GM18508 (cell line): ENCODE results near the gene CD8B2.
"Not testable (repeated sequence)": the region's sequence is repeated elsewhere in the genome, so short reads cannot be mapped to it uniquely, and the experiment has no call there.

Experiments
- ATAC-seq: cut with Tn5 transposase; IDR thresholded peaks from one replicate; pipeline ENCODE4 v1.9.1; 2021; ENCODE audit warnings: moderate number of reproducible peaks; ENCODE audit not compliant: insufficient read depth, unreplicated experiment

CD8B2 gene

DNA sequence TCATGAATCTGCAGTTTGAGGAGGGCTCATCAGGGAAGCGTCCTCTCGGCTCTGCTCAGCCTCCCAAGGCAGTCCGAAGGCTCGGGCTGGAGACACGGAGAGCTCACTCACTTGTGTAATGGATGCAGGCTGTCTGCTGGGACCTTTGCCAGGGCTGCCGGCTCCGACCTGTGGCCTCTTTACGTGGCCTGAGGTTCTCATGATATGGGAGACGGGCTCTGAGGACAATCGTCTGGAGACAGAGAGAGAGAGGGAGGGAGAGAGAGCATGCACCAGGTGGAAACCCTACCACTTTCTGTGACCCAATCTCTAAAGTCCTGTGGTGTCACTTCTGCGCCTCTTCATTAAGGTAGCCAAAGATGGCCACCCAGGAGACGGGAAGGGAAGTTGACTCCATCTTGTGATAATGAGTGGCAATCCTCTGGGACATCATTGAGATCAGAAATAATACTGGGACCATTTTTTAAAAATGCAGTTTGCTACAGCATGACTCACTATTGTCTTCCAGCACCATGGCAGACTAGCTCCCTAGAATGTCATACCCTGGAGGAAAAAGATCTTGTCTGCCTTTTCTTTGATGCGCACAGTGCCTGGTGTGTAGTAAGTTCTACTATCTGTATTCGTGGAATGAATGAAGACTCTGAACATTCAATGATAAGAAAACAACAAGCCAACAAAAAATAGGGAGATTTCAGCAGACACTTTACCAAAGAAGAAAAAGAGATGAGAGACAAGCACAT, 60.2 kb downstream of the CD8B2 start:
- no peak for ATAC-seq

DNA sequence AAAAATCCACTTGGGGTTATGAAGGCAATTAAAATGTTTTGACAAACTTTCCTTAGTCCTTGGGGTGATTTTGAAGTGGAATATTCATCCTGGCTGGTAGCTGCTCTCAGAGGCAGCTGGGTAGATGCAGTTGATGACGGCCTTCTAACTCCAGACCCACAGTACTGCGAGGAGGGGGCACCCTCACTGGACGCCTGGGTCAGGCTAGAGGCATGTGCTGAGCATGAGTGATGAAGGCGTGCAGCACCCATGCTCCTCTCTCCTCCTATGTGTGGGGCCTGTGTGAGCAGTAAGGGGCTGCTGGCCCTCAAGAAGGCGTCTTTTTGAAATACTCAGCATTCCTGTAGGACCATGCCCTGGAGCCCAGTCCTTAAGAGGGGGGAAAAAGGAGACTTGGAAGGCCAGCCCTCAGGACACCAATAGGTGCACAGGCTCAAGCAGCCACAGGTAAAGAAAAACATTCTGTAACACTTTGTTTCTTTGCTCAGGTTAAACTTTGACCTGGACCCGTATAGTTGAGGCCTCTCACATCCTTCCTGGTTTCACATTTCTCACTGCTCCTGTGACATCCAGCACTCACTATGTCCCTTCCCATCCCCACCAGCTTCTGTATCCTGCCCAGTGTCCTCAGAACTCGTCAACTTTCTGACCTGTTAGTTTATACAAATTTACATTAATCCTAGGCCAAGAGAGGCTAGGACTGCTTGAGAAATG, 64.4 kb downstream of the CD8B2 start:
- no peak for ATAC-seq

DNA sequence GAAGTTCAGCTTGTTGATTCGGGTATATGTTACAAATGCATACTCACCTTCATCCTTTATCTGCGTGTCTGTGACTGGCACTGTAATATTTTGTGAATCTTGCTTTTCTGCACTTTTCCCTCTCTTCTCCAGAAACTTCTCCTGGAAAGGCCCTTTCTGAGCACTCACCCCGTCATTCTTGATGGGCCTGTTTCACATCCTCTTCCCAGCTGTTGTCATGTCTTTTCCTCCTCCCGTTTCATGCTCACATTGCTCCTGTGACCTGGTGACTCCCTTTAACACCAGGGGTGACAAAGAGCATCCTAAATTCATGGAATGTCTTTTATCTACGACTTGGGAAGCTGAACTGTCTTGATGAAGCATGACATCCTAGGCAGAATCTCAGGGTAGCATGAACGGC, 65.8 kb downstream of the CD8B2 start:
- no peak for ATAC-seq

DNA sequence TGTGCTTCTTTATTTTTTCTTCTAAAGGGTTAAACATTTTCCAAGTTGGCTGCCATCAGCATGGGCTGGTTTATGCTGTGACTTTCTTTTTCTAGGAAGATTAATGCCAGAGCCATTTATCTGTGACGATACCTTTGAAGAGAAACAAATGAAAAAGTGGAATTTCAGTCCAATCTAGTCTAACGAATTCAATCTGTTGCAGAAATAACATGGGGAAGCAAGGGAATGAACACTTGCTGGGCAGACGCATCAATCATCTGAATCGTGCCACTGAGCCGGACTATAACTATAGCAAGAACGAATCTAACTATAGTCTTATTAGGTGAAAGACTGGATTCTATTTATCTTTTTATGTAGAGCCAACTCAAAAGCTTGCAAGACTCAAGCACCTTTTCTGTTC, 66.2 kb downstream of the CD8B2 start:
- ATAC-seq: no peak

DNA sequence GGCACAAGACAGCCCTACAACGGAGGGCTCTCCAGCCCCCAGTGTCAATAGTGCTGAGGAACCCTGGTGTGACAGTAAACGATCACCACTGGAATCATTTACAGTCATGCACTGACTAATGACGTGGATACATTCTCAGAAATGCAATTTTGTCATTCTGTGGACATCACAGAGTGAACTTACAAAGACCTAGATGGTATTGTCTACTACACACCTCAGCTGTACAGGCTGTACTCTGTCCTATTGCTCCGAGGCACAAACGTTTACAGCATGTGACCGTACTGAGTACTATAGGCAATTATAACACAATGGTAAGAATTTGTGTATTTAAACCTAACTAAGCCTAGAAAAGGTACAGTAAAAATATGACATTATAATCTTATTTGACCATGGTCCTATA, 67.2 kb downstream of the CD8B2 start:
- ATAC-seq: no peak

DNA sequence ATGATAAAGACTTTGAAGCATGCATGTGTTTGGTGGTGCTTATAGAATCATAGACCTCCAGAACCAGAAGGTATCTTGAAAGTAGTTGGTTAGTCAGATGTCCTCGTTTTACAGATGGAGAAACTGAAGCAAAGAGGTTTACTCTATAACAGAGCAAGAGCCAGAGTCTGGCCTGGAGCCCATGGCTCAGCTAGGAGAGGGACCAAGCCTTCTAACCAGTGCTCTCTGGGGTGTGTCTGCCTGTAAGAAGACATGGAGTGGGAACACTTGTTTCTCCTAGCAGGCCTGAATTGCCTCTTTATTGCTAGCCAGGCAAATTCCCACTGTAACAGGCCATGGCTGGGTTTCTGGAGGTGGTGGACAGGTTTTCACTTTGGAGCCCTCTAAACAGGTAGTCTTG, 67.9 kb downstream of the CD8B2 start:
- no peak for ATAC-seq

DNA sequence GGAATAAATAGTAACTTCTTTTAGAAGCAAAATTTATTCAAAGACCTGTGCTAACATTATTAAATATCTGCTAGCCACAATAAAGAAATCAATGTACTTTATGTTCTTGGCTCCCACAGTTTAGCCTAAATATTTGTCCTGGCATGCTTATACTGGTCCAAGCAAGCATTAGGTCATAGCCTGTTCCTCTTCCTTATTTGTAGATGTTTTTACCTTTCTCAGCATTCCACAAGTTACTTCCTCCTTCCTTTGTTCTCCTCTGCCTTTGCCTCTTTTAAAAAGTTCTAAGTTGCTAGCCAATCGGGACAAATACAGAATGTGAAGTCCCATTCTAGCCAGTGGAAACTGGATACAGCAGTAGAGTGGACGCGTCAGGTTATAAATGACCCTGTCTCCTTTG, 72.6 kb downstream of the CD8B2 start:
- ATAC-seq: not testable (repeated sequence)

DNA sequence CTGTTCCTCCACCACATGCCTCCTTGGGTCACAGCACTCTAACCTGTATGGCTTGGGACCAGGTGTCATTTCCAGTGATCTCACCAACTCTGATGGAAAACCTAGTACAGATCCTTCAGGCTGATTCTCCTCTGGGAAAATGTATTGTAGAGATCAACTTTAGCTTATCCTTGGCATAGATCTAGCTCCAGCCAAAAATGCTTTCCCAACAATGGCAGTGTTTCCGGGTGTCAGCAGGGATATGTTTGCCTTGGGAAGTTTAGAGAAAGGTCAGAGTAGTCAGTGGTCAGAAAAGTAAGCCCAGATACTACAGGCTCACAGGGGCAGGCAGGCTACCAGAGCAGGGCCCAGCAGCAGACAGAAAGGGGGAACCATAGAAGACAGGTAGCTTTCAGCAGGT, 73.6 kb downstream of the CD8B2 start:
- ATAC-seq: no peak

DNA sequence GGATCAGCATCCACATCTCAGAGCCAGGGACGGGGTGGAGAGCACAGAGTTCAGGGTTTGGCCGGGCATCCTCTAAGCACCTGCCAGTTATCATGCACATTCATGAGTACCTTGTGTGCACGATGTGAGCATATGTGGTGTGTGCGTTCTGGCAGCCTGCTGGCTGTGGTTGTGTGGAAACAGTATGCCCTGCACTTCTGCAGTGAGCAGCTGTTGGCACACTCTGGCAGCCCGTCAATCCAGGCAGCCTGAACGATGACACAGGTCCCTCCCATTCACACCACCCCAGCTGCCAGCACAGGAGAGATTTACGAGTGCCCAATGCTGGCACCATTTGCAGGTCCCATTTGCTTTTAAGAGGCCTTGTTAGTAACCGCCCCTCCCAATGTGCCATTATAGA, 74.2 kb downstream of the CD8B2 start:
- no peak for ATAC-seq

DNA sequence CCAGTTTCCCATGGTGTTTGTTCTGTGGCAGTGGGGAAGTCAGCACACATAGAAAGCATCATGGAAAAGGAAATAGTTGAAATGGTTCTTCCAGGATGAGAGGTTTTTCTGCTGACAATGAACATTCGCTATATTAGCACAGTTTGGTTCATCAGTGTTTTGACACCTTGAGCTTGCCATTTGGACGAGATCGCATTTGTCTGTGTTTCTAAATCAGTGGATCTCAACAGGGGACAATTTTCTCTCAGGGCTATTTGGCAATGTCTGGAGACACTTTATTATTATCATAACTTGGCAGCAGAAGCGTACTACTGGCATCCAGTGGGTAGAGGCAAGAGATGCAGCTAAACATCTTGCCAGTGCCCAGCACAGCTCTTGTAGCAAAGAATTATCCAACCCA, 74.6 kb downstream of the CD8B2 start:
- ATAC-seq: no peak

DNA sequence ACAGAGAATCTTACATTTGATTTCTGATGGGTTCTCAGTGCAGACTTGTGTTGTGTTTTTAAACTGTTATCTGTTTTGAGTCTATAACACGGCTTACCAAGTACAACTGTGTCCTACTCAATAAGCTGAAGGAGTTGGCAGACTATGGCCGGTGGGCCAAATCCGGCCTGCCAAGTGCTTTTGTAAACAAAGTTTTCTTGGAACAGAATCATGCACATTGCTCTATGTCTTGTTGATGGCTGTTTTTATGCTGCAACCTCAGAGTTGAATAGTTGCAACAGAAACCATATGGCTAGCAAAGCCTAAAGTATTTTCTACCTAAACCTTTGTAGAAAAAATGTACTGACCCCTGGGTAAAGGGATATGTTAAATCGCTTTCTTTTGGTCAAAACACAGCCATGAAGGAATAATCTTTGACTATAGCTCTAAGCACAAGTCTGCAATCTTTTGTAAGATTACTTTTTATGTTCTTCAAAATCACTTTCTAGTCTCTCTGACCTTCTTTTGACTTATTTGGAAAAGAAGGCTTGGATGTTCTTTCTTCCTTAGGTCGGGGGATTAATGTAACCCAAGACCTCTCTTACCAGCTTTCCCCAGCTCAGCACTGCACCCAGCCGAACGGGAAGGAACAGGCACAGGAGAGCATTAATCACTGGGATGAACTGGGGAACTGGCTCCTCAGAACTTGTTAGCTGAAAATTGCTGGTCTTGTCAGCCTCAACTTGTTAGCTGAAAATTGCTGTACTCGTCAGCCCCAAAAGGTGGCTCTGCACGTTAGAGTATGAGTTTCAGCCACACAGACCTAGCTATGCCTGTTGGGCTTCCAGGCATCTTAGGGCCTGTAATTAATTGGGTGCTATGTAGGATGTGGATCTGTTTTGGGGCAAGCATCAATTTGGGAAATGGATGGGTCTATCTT, 75.4 kb downstream of the CD8B2 start:
- no peak for ATAC-seq

DNA sequence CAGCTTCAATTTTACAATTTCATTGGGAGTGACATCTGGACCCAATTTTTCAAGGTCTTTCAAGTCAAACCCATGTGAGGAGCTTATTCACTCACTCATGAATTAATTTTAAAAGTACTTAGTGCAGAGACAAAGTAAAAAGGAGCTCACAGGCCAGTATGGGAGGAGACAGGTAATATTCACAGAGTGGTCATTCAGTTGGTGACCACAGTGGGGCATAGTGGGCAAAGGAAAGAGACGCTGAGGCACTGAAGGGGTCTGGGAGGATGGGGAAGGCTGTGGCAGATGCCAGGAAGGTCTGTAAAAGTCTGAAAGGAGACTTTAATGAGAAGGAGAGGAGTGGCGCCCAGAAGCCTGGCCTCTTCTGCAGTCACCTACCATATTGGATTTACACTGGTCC, 76.0 kb downstream of the CD8B2 start:
- ATAC-seq: no peak

DNA sequence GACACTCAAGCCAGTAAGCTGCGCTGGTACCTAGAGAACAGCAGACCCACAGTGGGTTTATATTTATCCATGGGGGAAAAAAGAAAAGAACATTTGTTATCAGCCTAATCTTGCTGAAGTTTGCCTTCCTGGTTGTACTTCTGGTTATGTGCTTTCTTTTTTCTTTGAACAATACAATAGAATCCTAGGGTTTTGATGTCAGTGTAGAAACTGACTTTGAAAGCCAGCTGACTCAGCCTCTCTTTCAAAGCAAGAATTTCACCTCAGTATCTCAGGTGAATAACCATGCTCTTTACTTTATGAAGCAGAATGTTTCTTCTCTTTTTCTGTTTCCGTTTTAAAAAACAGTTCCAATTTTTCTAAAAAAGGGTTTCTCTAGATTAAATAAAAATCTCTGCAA, 78.4 kb downstream of the CD8B2 start:
- ATAC-seq: no peak

DNA sequence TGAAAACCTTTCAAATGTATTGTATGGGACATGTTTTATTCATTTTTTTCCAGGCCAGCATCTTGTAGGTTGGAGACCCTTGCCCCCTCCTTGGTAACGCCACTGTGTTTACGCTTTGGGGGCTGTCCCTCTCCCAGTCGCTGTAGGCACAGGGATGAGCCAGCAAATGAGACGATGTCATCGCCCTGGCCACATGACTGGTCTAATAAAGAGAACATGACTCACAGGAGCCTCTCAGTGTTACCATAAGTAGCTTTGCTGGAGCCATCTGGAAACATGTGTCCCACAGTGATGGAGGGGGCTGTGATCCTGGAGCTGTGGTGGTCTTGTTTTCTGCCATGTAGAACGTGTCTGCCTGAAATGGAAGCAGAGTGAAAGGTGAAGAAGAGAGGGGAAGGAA, 78.9 kb downstream of the CD8B2 start:
- no peak for ATAC-seq

DNA sequence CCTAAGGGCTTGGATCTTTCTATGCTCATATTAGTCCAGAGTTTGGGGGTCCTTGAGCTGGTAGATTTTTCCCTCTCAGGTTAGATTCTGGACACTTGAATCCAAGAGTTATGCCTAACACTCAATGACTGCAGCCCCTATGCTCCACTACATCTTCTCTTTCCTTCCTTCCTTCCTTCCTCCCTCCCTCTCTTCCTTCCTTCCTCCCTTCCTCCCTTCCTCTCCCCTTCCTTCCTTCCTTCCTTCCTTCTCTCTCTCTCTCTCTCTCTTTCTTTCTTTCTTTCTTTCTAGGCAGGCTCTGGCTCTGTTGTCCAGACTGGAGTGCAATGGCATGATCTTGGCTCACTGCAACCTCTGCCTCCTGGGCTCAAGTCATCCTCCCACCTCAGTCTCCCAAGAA, 79.3 kb downstream of the CD8B2 start:
- not testable (repeated sequence) for ATAC-seq

DNA sequence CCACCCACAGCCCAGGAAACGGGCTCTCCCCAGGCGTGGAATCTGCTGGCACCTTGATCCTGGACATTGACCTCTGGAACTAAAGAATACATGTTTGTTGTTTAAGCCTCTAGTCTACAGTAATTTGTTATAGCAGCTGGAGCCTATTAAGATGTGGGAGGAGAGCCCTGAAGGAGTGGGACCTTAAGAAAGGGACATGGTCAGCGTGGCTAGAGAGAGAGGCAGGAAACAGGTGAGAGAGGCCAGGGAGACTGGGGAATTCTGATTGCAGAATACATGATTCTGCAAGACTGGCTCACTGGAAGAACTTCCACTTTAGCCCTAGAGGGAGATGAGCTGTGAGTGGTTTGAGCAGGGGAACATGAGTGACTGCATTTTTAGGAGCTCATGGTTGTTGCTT, 83.2 kb downstream of the CD8B2 start:
- no peak for ATAC-seq
